ENCODE results near the gene ASPRV1.

The ASPRV1 gene

GRCh38 chr2:69998761-69999160 is 37.3 kb upstream of the ASPRV1 start:
- Histone ChIP-seq H3K9me3 (ENCODE audit: control insufficient read depth, low read length) (no peaks in the 10 kb centered on the region), H3K4me3 (ENCODE audit: low read length) (no peak overlapping the region), H3K36me3 (ENCODE audit: control insufficient read depth, insufficient read depth, low read length, severe bottlenecking) (peaks cover 4% of the 10 kb centered on the region), H3K9ac (ENCODE audit: low read length) (no peak overlapping the region), H3K27me3 (replicated peaks; ENCODE audit: control insufficient read depth, insufficient read depth, low read length) (no peaks in the 10 kb centered on the region), H3K4me1 (ENCODE audit: control insufficient read depth, insufficient read depth, low read length) (peaks cover 5% of the 10 kb centered on the region)
- no peak for DNase-seq (ENCODE audit: low read depth)

GRCh38 chr2:69997015-69997830 is 35.8 kb upstream of the ASPRV1 start:
- H3K27me3 ChIP-seq (replicated peaks; ENCODE audit: control insufficient read depth, insufficient read depth, low read length): no peaks in the 10 kb centered on the region
- H3K36me3 ChIP-seq (ENCODE audit: control insufficient read depth, insufficient read depth, low read length, severe bottlenecking): peaks cover 6% of the 10 kb centered on the region
- no peak overlapping the region for H3K9ac ChIP-seq (ENCODE audit: low read length)
- H3K9me3 ChIP-seq (ENCODE audit: control insufficient read depth, low read length): no peaks in the 10 kb centered on the region
- H3K4me3 ChIP-seq (ENCODE audit: low read length): no peak overlapping the region
- peaks cover 6% of the 10 kb centered on the region for H3K4me1 ChIP-seq (ENCODE audit: control insufficient read depth, insufficient read depth, low read length)
- no peak for DNase-seq (ENCODE audit: low read depth)

DNA sequence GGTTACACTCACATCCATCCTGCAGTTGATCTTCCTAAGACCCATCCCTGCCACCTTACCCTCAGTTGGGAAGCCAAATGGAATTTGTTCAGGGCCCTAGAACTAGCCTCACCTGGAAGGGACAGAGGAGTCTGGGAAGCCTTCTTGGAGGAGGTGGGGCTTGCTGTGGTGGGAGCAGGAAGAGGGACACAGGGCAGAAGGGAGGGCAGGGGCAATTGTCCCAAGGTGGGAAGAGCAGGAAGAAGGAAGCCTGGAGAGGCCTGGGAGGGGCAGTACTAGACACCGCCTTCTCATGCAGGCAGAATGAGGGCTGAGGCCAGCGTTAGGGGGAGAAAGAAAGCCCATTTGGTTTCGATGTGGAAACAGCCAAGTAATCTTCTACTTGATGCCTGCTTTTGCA is 34.1 kb upstream of the ASPRV1 start:
- H3K4me1 ChIP-seq (ENCODE audit: control insufficient read depth, insufficient read depth, low read length): peaks cover 11% of the 10 kb centered on the region
- H3K4me3 ChIP-seq (ENCODE audit: low read length): no peak overlapping the region
- H3K27me3 ChIP-seq (replicated peaks; ENCODE audit: control insufficient read depth, insufficient read depth, low read length): no peaks in the 10 kb centered on the region
- no peaks in the 10 kb centered on the region for H3K9me3 ChIP-seq (ENCODE audit: control insufficient read depth, low read length)
- no peak overlapping the region for H3K9ac ChIP-seq (ENCODE audit: low read length)
- H3K36me3 ChIP-seq (ENCODE audit: control insufficient read depth, insufficient read depth, low read length, severe bottlenecking): peaks cover 6% of the 10 kb centered on the region
- DNase-seq (ENCODE audit: low read depth): no peak

DNA sequence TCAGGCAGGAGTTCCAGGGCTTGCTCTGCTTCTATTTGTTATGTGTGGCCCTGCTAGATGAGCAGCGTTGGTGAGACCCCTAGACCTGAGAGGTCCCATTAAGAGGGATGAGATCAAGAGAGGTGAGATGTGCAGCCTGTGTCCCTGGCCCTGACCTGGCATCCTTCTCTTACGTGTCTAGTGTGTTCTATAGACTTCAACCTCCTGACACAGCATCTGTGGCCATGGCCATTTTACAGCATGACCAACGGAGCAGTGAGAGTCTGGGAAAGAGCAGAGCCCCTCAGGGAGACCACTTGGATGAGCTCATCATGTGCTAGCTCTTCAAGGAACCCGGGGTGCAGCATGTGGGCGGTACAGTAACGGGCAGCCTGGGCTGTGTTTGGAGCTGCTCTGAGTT is 32.7 kb upstream of the ASPRV1 start:
- Histone ChIP-seq H3K9me3 (ENCODE audit: control insufficient read depth, low read length) (no peaks in the 10 kb centered on the region), H3K36me3 (ENCODE audit: control insufficient read depth, insufficient read depth, low read length, severe bottlenecking) (peaks cover 6% of the 10 kb centered on the region), H3K9ac (ENCODE audit: low read length) (no peak overlapping the region), H3K4me3 (ENCODE audit: low read length) (no peak overlapping the region), H3K4me1 (ENCODE audit: control insufficient read depth, insufficient read depth, low read length) (peaks cover 11% of the 10 kb centered on the region), H3K27me3 (replicated peaks; ENCODE audit: control insufficient read depth, insufficient read depth, low read length) (no peaks in the 10 kb centered on the region)
- no peak for DNase-seq (ENCODE audit: low read depth)

- DNase-seq (ENCODE audit: low read depth): no peak
- H3K36me3 ChIP-seq (ENCODE audit: control insufficient read depth, insufficient read depth, low read length, severe bottlenecking): peaks cover 6% of the 10 kb centered on the region
Observed at GRCh38 chr2:69993708-69994107, 32.3 kb upstream of the ASPRV1 start.

GRCh38 chr2:69993048-69993565 is 31.7 kb upstream of the ASPRV1 start:
- H3K36me3 ChIP-seq (ENCODE audit: control insufficient read depth, insufficient read depth, low read length, severe bottlenecking): peaks cover 6% of the 10 kb centered on the region
- H3K27me3 ChIP-seq (replicated peaks; ENCODE audit: control insufficient read depth, insufficient read depth, low read length): no peaks in the 10 kb centered on the region
- no peak for DNase-seq (ENCODE audit: low read depth)
- H3K9me3 ChIP-seq (ENCODE audit: control insufficient read depth, low read length): no peaks in the 10 kb centered on the region
- no peak overlapping the region for H3K9ac ChIP-seq (ENCODE audit: low read length)
- H3K4me3 ChIP-seq (ENCODE audit: low read length): no peak overlapping the region
- H3K4me1 ChIP-seq (ENCODE audit: control insufficient read depth, insufficient read depth, low read length): peaks cover 11% of the 10 kb centered on the region

More at GRCh38 chr2:69993708-69994107, 32.3 kb upstream of the ASPRV1 start:
- H3K9me3 ChIP-seq (ENCODE audit: control insufficient read depth, low read length): no peaks in the 10 kb centered on the region
- peaks cover 11% of the 10 kb centered on the region for H3K4me1 ChIP-seq (ENCODE audit: control insufficient read depth, insufficient read depth, low read length)
- no peak overlapping the region for H3K9ac ChIP-seq (ENCODE audit: low read length)
- no peak overlapping the region for H3K4me3 ChIP-seq (ENCODE audit: low read length)
- H3K27me3 ChIP-seq (replicated peaks; ENCODE audit: control insufficient read depth, insufficient read depth, low read length): no peaks in the 10 kb centered on the region

GRCh38 chr2:69992310-69993047 is 31.0 kb upstream of the ASPRV1 start:
- Histone ChIP-seq H3K4me3 (ENCODE audit: low read length) (no peak overlapping the region), H3K4me1 (ENCODE audit: control insufficient read depth, insufficient read depth, low read length) (peaks cover 10% of the 10 kb centered on the region), H3K27me3 (replicated peaks; ENCODE audit: control insufficient read depth, insufficient read depth, low read length) (no peaks in the 10 kb centered on the region), H3K9ac (ENCODE audit: low read length) (no peak overlapping the region), H3K36me3 (ENCODE audit: control insufficient read depth, insufficient read depth, low read length, severe bottlenecking) (peaks cover 6% of the 10 kb centered on the region), H3K9me3 (ENCODE audit: control insufficient read depth, low read length) (no peaks in the 10 kb centered on the region)
- no peak for DNase-seq (ENCODE audit: low read depth)

GRCh38 chr2:69989441-69990105 is 28.1 kb upstream of the ASPRV1 start:
- Histone ChIP-seq H3K9ac (ENCODE audit: low read length) (no peak overlapping the region), H3K4me1 (ENCODE audit: control insufficient read depth, insufficient read depth, low read length) (peaks cover 8% of the 10 kb centered on the region), H3K27me3 (replicated peaks; ENCODE audit: control insufficient read depth, insufficient read depth, low read length) (no peaks in the 10 kb centered on the region), H3K36me3 (ENCODE audit: control insufficient read depth, insufficient read depth, low read length, severe bottlenecking) (peaks cover 6% of the 10 kb centered on the region), H3K9me3 (ENCODE audit: control insufficient read depth, low read length) (no peaks in the 10 kb centered on the region), H3K4me3 (ENCODE audit: low read length) (no peak overlapping the region)
- no peak for DNase-seq (ENCODE audit: low read depth)

DNA sequence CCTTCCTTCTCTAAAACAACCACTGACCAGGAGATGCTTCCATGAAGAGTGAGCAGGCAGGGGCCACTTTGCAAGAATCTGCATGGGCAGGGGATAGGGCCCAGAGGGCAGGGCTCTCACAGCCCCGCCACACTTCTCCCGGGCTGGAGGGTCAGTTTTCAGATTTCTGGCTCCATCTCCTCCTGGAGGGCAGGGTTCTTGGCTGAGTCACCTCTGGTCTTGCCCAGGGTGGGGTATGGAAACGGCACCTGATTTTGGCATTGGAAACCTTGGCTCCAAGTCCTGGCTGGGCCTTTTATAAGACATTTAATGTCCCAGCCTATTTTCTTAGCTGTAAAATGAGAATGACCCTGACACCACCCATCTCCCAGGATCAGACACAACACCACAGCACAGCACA is 27.6 kb upstream of the ASPRV1 start:
- Histone ChIP-seq H3K27me3 (replicated peaks; ENCODE audit: control insufficient read depth, insufficient read depth, low read length) (no peaks in the 10 kb centered on the region), H3K4me1 (ENCODE audit: control insufficient read depth, insufficient read depth, low read length) (peaks cover 8% of the 10 kb centered on the region), H3K4me3 (ENCODE audit: low read length) (no peak overlapping the region), H3K36me3 (ENCODE audit: control insufficient read depth, insufficient read depth, low read length, severe bottlenecking) (peaks cover 5% of the 10 kb centered on the region), H3K9ac (ENCODE audit: low read length) (no peak overlapping the region), H3K9me3 (ENCODE audit: control insufficient read depth, low read length) (no peaks in the 10 kb centered on the region)
- DNase-seq (ENCODE audit: low read depth): no peak

GRCh38 chr2:69988086-69988635 is 26.7 kb upstream of the ASPRV1 start:
- H3K4me3 ChIP-seq (ENCODE audit: low read length): no peak overlapping the region
- no peaks in the 10 kb centered on the region for H3K36me3 ChIP-seq (ENCODE audit: control insufficient read depth, insufficient read depth, low read length, severe bottlenecking)
- no peaks in the 10 kb centered on the region for H3K9me3 ChIP-seq (ENCODE audit: control insufficient read depth, low read length)
- H3K27me3 ChIP-seq (replicated peaks; ENCODE audit: control insufficient read depth, insufficient read depth, low read length): no peaks in the 10 kb centered on the region
- no peak overlapping the region for H3K9ac ChIP-seq (ENCODE audit: low read length)
- DNase-seq (ENCODE audit: low read depth): no peak
- H3K4me1 ChIP-seq (ENCODE audit: control insufficient read depth, insufficient read depth, low read length): peaks cover 8% of the 10 kb centered on the region

DNA sequence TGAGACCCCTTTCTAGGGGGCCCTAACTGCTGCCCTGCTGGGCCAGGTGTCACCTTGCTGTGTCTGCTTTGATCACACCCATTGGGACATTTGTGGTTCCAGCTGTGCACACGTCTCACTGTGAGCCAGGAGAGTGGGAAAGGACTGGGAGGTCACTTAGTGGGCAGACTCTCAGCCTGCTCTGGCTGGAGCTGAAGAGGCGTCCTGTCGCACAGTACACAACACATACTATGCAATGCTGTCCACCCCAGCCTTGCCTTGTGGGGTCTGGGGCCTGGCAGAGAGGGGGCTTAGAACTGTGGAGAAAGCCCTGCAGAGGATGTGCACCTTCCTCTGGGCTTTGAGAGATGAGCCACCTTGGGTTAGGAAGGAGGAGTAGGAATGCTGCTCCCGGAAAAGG is 25.3 kb upstream of the ASPRV1 start:
- Histone ChIP-seq H3K9me3 (ENCODE audit: control insufficient read depth, low read length) (no peaks in the 10 kb centered on the region), H3K4me3 (ENCODE audit: low read length) (no peak overlapping the region), H3K4me1 (ENCODE audit: control insufficient read depth, insufficient read depth, low read length) (peaks cover 2% of the 10 kb centered on the region), H3K9ac (ENCODE audit: low read length) (no peak overlapping the region), H3K36me3 (ENCODE audit: control insufficient read depth, insufficient read depth, low read length, severe bottlenecking) (no peaks in the 10 kb centered on the region), H3K27me3 (replicated peaks; ENCODE audit: control insufficient read depth, insufficient read depth, low read length) (no peaks in the 10 kb centered on the region)
- DNase-seq (ENCODE audit: low read depth): no peak

All from adipocyte (in vitro differentiated cells).